ENCODE data around the gene RSPH3.
"Not testable (repeated sequence)": the region's sequence is repeated elsewhere in the genome, so short reads cannot be mapped to it uniquely, and the experiment has no call there.

Gene RSPH3

GRCh38 chr6:159014406-159014805, 14.4 kb upstream of the RSPH3 start:
- no peak for TF ChIP-seq CTCF (IDR thresholded peaks at IDR 0.05)
- Mint-ChIP-seq H3K4me3 (no peak overlapping the region), H3K27ac (no peak overlapping the region), H3K4me1 (no peaks in the 10 kb centered on the region), H3K9me3 (peaks cover 6% of the 10 kb centered on the region), H3K36me3 (ENCODE audit: low read depth) (no peaks in the 10 kb centered on the region), H3K27me3 (ENCODE audit: low read depth, poor library complexity) (no peaks in the 10 kb centered on the region)
- no peak for DNase-seq

- H3K27me3 Mint-ChIP-seq (ENCODE audit: low read depth, poor library complexity), result no peaks in the 10 kb centered on the region
- no peaks in the 10 kb centered on the region for H3K36me3 Mint-ChIP-seq (ENCODE audit: low read depth)
- H3K9me3 Mint-ChIP-seq, result peaks cover 6% of the 10 kb centered on the region
- no peak overlapping the region for H3K4me3 Mint-ChIP-seq
- no peaks in the 10 kb centered on the region for H3K4me1 Mint-ChIP-seq
- no peak for TF ChIP-seq CTCF (IDR thresholded peaks at IDR 0.05)
- no peak overlapping the region for H3K27ac Mint-ChIP-seq
- DNase-seq, result no peak
These were observed 13.2 kb upstream of the RSPH3 start for GRCh38 chr6:159013229-159013628.

- DNase-seq, result no peak
- Mint-ChIP-seq H3K9me3 (peaks cover 6% of the 10 kb centered on the region), H3K27ac (no peak overlapping the region), H3K4me3 (no peak overlapping the region), H3K4me1 (peaks cover 6% of the 10 kb centered on the region), H3K27me3 (ENCODE audit: low read depth, poor library complexity) (no peaks in the 10 kb centered on the region), H3K36me3 (ENCODE audit: low read depth) (no peaks in the 10 kb centered on the region)
- no peak for TF ChIP-seq CTCF (IDR thresholded peaks at IDR 0.05)
These were observed 12.2 kb upstream of the RSPH3 start for GRCh38 chr6:159012201-159012600.

- H3K9me3 Mint-ChIP-seq; H3K36me3 Mint-ChIP-seq (ENCODE audit: low read depth); H3K4me1 Mint-ChIP-seq; H3K4me3 Mint-ChIP-seq; H3K27me3 Mint-ChIP-seq (ENCODE audit: low read depth, poor library complexity); DNase-seq; H3K27ac Mint-ChIP-seq: not testable (repeated sequence)
These were observed 10.1 kb upstream of the RSPH3 start for GRCh38 chr6:159010037-159010612.

- Mint-ChIP-seq H3K4me3 (no peak overlapping the region), H3K27ac (no peak overlapping the region), H3K9me3 (no peaks in the 10 kb centered on the region), H3K27me3 (ENCODE audit: low read depth, poor library complexity) (peaks cover 2% of the 10 kb centered on the region), H3K4me1 (peaks cover 8% of the 10 kb centered on the region), H3K36me3 (ENCODE audit: low read depth) (no peaks in the 10 kb centered on the region)
- no peak for DNase-seq
- peak; percentile 29 for TF ChIP-seq CTCF (IDR thresholded peaks at IDR 0.05)
These were observed 8.8 kb upstream of the RSPH3 start for GRCh38 chr6:159008656-159009288.

GRCh38 chr6:159007510-159007909, 7.5 kb upstream of the RSPH3 start:
- Mint-ChIP-seq H3K9me3 (peaks cover 3% of the 10 kb centered on the region), H3K4me1 (peaks cover 12% of the 10 kb centered on the region), H3K27ac (peak overlapping the region; percentile 15), H3K4me3 (no peak overlapping the region), H3K36me3 (ENCODE audit: low read depth) (peaks cover 4% of the 10 kb centered on the region), H3K27me3 (ENCODE audit: low read depth, poor library complexity) (peaks cover 2% of the 10 kb centered on the region)
- no peak for TF ChIP-seq CTCF (IDR thresholded peaks at IDR 0.05)
- no peak for DNase-seq

All from nephron progenitor cell (in vitro differentiated cells).